GM18511 (cell line): ENCODE measurements around the gene SRP9.
"Not testable (repeated sequence)": the region's sequence is repeated elsewhere in the genome, so short reads cannot be mapped to it uniquely, and the experiment has no call there.

Experiments used
- ATAC-seq: cut with Tn5 transposase; IDR thresholded peaks from one replicate; pipeline ENCODE4 v1.9.1; 2021; ENCODE audit warnings: mild to moderate bottlenecking, moderate library complexity; ENCODE audit not compliant: unreplicated experiment

Gene SRP9

DNA sequence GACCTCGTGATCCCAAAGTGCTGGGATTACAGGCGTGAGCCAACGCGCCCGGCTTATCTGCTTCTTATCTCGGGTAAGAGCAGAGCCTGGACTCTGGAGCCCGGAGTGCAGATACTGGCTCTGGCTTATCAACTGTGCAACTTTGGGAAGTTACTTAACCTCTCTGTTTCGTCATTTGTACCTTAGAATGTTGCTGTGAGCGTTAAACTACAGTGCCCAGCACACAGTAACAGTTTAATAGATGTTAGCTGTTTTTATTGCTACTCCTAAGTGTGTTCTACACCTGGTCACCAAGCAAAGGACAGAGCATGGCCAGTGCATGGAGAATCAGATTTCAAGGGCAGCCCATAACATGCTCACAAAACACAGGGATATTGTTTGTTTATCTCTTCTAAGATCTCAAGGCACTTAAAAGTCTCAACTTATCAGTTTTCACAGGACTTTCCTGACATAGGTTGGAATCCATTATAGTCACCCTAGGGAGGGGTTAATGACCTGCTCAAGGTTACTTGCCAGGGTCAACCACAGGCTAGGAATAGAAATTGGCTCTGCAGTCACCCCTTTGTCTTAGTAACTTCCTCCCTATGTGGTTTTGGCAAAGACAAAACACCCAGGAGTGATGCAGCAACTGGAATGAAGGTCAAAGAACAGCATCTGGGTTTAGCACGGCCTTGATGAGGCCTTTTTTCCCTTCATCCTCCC lies 22.5 kb upstream of the SRP9 start:
- no peak for ATAC-seq

DNA sequence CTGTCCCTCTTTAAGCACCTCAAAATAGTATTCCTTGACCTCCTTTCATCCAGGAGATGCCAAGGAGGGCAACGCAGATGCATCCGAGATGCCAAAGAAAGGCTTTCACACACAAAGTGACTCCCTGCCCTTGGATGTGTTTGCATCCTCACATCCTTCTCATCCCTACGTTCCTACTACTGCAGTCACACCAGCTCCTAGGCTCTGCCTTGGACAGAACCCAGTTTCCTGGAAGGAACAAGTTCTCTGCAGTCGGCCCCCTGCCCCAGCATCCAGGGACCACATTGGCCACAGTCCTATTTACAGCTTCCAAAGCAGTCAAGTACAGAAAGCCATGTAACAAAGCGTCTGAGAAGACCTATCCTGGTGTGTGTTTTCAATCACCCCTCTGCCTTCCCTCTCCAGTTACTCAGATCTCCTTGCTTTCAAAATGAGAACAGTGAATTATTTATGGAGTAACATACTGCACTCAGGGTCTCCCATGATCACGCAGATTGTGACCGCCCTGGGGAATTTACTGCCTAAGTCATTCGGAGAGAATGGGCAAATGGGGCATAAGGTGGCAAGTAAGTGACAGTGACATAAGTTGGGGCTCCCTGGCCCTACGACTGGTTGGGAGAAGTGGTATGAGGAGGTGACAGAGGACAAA lies 21.8 kb upstream of the SRP9 start:
- ATAC-seq: no peak

DNA sequence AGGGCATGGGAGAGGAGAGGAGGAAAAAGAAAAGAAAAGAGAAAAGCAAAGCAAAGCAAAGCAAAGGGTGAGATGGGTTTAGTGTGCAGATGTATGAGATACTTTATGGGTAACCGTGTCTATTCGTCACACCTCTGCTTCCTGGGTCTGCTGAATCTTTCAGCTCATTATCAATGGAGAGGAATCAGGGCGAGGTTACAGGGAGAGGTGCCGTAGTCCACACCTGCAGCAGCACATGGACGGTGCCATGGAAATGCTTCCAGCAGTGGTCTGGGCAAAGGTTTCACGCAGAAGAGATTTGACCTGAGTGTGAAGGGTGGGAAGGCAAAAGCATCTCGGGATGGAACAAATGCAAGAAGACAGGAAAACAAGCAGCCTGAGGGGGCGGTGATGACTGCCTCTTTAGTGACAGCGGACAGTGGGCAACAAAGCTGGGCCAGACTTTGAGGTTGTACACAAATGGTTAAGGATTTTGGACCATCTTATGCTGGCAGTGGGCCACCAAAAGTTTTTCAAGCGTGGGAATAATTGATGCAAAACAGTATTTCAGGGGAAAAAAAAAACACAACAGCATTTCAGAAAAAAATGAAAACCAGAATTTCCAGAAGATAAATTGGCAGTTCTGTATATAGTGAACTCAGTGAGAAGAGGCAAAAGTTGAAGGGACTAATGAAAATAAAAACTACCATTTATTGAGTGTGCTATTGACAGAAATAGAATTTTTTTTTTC lies 19.5 kb upstream of the SRP9 start:
- no peak for ATAC-seq

DNA sequence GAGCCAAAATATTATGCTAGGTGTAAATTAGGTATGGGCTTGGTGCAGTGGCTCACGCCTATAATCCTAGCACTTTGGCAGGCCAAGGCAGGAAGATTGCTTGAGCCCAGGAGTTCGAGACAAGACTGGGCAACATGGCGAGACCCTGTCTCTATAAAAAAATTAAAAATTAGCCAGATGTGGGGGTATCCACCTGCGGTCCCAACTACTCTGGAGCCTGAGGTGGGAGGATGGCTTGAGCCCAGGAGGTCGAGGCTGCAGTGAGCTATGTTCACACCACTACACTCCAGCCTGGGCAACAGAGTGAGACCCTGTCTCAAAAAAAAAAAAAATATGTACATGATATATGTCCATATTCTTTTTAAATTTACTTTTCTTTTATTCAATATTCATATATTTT lies 17.7 kb upstream of the SRP9 start:
- ATAC-seq: not testable (repeated sequence)

DNA sequence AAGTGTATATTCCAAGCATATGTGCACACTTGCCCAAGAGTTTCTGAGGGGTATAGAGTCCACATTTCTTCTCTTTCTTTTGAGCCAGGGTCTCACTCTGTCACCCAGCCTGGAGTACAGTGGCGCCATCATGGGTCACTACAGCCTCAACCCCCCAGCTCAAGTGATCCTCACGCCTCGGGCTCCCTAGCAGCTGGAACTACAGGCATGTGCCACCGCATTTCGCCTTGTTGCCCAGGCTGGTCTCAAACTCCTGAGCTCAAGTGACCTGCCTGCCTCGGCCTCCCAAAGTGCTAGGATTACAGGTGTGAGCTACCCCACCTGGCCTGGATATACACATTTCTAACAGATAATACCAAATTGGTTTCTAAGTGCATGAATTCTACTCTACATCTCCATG lies 17.1 kb upstream of the SRP9 start:
- no peak for ATAC-seq

DNA sequence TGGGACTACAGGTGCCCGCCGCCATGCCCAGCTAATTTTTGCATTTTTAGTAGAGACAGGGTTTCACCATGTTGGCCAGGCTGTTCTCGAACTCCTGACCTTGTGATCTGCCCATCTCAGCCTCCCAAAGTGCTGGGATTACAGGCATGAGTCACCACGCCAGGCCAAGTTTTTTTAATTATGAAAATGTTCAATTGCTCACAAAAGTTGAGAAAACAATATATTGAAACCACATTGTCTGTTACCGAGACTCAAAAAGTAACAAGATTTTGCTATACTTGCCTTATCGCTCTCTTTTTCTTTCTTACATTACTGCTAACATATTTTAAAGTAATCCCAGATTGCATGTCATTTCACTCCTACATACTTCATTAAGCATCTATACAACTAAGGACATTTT lies 16.2 kb upstream of the SRP9 start:
- not testable (repeated sequence) for ATAC-seq

DNA sequence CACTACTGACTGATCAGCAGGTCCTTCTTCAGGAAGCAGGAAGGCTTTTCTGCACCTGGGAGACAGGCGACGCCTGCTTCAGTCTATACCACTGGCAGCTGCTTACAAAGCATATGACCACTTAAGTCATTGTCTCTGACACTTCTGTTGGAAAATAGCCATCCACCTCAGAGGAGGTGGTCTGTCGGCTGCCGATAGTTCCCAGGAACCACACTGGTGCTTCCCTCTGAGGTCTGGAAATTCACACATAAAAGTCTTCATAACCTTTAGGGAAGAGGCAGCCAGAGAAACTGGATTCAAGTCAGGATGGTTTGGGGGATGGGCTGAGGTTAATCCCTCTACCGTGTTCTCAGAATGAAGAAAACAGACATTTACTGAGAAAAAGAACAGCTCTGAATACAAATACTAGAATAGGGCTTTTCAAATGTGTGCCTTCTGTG lies 15.6 kb upstream of the SRP9 start:
- ATAC-seq: no peak

DNA sequence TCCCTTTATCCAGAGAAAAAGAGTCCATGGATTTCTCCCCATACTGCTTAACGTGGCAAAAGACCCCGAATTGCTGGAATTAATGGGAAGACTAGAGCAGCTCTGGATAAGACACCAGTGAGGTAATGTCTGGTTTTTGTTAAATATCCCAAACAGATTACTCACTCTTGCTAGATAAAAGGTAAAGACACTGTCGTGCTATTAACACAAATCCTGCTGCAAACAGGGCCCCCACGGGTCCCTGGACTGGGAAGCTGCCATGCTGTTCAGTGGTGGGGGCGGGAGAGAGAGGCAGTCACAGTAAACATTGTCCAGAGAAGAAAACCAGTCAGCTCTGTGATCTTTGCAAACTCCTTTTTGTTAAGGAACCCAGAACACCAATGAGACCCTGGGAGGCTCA lies 15.2 kb upstream of the SRP9 start:
- no peak for ATAC-seq

DNA sequence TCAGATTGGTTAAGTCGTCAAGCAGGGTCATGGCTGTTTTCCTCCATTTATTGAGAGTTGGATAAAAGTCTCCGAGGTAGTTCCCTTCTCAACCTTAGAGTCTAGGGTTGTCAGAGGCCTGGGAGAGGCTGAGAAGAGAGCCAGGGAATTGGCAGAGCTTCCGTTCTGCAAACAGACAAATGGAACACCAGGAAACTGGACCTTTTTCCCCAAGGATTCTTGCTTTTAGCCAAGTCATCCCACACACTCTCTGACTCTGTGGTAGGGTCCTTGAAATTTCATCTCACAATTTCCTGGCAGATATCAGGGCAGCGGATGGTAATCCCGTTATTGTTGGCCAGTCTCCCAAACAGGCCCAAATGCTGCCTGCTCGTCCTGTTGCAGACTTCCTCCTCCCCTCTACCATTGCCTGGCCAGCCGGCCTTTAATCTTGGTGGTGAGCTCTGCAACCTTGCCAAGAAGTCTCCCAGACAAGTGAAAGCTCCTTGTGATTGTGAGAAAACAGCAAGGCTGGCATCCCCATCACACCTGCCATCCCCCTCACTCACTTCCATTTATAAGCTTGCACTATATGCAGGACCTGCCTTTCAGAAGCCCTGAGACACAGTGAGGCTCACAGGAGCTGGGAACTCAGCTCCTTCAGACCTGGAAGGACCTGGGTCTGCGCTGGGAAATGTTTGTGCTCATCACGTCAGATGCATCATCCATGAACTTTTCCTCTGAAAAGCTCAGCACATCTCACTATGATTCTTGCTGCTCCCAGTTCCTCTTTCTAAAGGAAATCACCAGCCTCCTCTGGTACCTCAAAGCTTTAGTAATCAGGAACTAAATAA lies 13.7 kb upstream of the SRP9 start:
- ATAC-seq: no peak

DNA sequence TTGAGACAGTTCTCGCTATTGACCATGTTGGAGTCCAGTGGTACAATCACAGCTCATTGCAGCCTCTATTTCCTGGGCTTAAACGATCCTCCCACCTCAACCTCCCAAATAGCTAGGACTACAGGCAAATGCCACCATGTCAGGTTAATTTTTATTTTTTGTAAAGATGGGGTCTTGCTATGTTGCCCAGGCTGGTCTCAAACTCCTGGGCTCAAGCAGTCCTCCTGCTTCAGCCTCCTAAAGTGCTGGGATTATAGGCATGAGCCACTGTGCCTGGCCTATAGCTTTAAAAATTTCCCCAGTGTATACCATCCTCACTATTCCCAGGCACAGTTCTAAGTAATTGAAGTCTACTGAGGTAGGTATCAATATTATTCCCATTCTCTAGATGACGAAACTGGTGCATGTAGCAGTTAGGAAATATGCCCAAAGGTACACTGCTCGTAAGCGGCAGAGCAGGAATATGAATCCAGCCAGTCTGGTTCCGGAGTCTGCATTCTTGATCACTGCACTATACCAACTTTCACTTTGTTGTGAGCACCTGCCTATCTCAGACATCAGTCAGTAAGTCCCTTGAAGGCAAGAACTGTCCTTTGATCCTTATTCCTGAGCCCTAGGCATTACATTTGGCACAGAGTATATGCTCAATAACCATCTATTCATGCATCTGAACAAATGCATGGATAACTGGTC lies 11.5 kb upstream of the SRP9 start:
- ATAC-seq: no peak

DNA sequence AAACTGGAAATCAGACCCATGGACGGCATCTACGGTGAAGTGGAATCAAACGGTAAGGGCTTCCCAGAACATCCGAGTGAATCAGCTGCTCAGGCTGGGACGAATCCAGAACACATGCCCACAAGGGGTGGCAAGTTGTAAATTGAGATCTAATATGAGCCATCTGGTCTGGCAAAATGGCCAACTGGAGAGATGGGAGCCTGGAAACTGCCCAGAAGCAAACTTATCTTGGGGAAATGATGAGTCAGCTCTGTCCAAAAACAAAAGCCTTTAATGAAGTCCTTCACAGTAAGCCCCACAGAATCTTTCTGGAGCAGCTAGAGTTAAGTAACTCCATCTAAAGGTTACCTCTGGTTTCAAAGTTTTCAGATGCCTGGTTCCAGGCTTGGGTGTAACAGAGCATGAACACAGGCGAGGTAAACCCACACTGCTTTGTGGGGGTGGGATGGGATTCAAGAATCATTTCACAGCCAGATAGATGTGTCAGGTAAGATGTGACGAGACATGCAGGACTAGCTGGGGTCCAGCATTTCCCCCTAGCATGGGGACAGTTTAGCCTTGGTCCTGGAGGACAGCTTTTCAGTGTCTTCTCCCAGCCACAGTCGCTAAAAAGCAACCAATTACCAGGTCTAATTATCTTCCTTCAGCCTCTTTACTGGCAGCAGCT lies 10.5 kb upstream of the SRP9 start:
- no peak for ATAC-seq

DNA sequence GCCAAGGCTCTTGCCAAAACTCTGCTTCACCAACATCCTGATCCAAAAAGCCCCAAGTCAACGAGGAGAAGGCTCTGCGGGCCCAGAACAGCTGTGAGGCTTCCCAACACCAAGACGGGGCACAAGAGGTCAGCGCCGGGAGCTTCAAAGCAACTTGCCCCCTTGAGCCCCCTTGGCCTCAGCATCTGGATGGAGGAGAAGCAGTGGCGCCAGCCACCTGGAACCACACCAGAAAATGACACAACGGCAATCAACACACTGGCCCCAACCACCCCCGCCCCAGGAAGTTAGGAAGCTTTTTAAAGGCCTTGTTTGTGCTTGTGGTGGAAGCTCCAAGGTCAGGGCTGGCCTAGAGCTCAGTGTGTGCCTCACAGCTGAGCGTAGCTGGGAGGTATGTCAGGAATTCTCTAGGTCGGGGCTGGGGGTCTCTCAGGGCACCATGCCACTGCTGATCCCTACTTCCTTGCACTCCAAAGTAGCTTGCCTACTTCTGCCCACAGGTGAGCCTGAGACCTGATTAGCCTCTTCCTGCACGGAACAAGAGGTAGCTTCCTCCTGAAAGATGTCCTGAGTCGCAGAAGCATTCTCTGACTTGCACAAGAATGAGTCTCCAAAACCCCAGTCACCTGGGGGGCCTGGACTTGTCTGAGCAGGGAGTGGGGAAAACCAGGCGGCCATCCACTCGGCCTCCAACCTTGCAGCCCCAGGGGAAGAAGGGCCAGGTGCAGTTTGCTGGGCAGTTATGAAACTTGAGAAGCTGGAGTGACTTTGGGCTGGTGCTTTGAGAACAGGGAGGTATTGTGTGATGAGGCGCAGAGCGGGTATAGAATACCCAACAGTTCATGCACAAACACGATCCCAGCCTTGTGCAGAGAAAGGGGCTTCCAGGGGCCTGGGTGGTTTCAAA lies 9.7 kb upstream of the SRP9 start:
- no peak for ATAC-seq

DNA sequence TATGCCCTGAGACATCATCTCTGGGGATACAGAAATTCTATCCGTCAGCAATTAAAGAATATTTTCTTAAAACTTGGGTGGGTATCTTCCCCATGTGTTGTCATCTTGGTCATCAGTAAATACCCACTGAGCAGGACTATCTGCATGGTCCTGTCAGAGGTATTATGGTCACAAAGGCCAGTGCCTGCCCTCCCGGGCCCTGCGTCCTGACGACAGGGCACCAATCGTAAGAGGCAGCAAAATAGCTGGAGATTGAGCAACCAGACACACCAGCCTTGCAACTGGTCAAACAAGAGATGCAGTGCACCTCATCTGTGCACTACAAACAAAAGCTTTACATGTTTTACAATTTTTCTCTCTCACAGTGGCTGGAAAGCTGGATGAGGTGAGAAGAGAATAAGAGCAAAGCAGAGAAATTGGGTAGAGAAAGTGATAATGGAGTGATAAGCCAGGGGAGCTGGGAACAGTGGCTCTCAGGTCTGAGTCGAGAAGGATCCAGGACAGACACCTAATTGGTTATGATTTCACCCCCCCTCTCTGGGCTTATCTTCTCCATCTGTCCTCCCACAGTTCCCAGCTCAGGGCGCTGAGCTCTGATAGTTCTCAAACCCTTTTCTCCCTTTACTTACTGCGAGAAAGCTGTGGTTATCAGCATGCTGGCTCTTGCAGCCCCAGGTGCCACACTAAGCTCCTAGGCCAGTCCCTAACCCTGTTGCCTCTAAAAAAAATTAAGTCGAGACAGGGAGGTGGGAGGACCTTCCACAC lies 8.8 kb upstream of the SRP9 start:
- ATAC-seq: no peak

DNA sequence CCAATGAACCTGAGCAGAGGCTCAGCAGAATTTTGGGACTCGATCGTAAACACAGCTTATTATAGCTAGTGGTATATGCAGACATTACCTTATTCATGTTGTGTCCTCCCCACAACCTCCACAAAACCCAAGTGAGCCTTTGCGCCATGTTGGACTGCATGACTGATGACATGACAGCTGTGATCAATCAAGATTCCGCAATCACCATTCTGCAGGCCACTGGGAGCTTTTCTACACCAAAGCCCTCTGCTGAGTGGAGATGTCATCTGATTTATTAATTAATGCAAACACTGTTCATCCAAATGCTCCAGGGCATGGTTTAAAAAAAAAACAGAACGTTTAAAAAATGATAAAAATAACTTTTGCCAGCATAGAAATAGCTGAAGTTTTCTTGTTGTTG lies 7.9 kb upstream of the SRP9 start:
- no peak for ATAC-seq

DNA sequence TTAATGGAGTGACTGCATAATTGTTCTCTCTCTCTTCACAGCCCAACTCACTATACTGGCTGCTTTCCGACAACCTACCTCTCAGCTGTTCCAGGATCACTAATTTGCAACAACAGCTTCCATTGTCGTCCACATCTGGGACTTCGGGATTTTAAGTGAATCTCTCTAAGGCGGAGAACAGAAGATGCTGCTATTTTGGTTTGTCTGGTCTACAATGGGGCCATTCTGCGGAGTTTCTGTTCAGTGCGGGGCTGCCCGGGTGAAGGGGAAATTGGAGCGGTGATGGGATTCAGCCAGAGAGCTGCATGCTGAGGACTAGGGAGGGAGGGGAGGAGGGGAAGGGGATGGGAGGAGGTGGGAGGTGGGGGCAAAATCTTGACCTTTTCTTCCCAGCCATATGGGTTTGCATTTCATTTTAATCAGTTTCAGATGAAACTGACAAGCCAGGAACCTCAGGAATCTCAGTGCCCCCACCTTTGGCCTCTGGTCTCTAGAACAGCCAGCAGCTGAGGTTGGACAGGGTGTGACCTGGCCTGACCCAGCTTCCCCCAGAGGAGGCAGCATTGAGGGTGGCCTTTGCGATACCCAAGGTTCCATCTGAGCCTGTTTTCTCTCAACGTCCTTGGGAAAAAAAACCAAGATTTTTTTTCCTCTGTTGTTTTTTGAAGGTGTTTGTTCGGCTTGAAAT lies 6.9 kb upstream of the SRP9 start:
- ATAC-seq: no peak

DNA sequence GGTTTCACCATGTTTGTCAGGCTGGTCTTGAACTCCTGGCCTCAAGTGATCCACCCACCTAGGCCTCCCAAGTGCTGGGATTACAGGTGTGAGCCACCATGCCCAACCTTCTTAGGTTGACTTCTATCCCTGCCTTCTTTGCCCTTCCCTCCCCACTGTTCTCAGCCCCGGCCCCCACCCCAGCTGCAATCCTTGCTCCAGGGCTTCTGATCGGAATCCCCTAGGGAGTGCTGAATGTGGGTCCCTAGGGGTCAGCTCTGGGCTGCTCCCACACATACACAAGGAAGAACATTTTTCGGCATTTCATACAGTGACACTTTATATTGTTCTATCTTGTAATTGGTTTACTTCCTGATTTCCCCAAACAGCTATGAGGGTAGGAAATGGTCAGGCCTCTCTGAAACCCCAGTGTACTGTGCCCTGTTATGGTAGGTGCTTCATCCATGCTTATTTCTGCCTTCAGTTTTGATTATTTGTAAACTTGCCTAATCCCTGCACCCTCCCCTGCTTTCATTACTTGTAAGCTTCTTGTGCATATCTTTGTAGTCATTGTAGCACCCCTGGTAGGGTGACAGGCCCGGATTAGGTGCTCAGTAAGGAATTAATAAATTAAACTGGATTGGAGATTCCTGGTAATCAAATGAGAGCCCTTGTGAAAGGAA lies 5.8 kb upstream of the SRP9 start:
- ATAC-seq: no peak

DNA sequence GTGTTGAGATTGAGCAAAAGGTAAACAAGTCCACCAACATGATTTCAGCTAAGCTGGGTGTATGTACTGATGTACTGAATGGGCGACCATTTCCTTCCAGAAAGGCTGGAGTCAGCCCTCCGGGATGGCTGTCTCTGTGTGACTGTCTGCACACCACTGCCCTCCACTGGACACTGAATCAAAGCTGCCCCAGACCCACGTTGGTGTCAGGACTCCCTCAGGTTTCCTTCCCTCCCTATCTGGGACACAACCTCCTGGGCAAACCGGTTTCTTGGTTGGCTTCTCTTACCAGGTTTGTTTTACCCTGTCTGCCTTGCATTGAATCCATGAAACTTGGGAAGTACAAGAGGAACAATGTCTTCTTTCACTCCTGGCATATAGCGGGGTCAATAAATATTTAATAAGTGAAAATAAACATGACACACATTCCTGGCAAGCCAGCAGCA lies 5.3 kb upstream of the SRP9 start:
- peak; percentile 55 for ATAC-seq
